GM18861 (cell line): ENCODE measurements around the gene METTL9.
A peak's percentile ranks its signal among the peaks of the same experiment; 100 is the strongest.

Source experiments
- ATAC-seq: cut with Tn5 transposase; IDR thresholded peaks from one replicate; pipeline ENCODE4 v1.9.1; 2021; ENCODE audit not compliant: unreplicated experiment

Gene METTL9

GRCh38 chr16:21703589-21704174, 104.3 kb downstream of the METTL9 start:
- peak; percentile 88 for ATAC-seq

GRCh38 chr16:21704266-21704665, 104.9 kb downstream of the METTL9 start:
- ATAC-seq = no peak

GRCh38 chr16:21704733-21705132, 105.4 kb downstream of the METTL9 start:
- no peak for ATAC-seq
